HG03060 (cell line): ENCODE data around the gene GPX3.
A peak's percentile ranks its signal among the peaks of the same experiment; 100 is the strongest.

Source experiments
- ATAC-seq: cut with Tn5 transposase; IDR thresholded peaks from one replicate; pipeline ENCODE4 v1.9.1; 2021; ENCODE audit warnings: low read depth, moderate number of reproducible peaks; ENCODE audit not compliant: unreplicated experiment

Gene GPX3

DNA sequence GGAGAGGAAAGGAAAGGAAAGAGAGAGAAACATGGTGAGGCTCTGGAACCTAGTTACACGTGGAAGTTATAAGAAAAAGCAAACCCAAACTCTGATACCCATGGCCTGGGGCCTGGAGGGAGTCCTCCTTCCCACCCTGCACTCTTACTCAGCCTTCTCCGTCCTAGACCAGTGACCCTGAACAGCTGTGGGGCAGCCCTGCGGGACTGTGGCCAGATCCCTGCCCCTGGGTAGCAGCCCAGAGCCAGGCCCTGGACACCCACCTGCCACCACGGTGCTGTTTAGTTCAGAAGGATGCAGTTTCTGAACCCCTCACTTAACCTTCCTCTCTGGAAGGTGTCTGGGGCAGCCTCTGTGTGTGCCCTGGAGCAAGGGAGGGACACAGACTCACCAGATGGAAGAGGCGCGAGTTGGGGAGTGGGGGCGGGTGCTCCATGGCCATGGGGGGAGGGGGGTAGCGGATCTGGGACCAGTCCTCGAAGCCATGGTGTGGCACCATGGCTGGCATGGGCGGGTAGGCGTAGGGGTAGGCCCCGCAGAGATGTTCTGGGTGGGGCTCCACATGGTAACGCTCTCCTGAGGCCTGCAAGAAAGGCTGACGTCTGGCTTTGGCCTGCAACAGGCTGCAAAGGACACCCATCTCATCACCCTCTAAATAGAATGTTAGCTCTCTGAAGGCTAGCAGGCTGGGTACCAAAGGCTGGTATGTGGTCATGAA lies 13.0 kb downstream of the GPX3 start:
- ATAC-seq: no peak

DNA sequence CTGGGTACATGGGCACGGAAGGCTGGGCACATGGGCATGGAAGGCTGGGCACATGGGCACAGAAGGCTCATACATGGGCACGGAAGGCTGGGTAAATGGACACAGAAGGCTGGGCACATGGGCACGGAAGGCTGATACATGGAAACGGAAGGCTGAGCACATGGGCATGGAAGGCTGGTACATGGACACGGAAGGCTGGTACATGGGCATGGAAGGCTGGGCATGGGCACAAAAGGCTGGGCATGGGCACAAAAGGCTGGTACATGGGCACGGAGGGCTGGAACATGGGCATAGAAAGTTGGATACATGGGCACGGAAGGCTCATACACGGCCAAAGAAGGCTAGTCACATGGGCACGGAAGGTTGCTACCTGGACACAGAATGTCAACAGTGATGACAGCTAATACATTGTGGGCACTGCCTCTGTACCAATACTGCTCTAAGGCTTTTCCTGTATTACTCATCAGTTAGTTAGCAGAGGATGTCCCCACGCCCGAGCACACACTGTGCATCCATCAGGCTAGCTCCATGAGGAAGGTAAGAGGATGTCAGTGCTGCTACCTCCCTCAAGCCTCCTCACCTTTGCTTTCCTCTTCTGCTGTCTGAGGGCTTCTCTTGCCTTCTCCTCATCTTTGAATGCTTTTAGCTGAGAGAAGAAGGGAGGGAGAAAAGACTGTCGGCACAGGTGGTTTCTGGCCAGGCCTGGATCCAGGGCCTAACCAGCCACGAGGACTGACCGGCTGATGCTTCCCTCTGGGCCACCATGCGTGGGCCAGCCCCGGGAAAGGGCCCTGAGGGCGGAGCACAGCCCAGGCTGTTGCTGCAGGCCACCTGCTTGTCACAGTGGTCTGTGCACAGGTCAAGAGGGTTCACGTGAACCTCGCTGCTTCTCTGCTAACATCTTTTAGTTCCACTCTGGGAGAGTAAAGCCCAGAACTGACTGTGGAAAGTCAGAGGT lies 14.3 kb downstream of the GPX3 start:
- no peak for ATAC-seq

DNA sequence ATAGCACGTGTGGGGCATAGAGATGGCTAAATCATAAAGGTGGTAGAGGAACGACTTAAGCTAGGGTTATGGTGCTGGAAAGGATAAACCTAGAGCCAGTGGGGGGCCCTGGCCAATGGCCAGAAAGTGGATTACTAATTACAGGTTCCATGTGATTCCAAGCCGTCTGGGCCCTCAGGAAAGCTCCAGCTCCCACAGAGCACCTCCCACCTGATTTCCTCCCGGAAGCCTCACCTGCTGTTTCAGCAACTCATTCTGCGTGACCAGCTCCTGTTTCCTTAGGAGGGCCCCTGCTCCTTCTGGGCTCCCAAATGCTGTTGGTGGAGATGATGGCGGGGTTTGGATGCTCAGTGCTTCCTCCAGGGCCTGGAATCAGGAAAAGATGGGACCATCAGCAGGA lies 16.2 kb downstream of the GPX3 start:
- ATAC-seq: no peak

DNA sequence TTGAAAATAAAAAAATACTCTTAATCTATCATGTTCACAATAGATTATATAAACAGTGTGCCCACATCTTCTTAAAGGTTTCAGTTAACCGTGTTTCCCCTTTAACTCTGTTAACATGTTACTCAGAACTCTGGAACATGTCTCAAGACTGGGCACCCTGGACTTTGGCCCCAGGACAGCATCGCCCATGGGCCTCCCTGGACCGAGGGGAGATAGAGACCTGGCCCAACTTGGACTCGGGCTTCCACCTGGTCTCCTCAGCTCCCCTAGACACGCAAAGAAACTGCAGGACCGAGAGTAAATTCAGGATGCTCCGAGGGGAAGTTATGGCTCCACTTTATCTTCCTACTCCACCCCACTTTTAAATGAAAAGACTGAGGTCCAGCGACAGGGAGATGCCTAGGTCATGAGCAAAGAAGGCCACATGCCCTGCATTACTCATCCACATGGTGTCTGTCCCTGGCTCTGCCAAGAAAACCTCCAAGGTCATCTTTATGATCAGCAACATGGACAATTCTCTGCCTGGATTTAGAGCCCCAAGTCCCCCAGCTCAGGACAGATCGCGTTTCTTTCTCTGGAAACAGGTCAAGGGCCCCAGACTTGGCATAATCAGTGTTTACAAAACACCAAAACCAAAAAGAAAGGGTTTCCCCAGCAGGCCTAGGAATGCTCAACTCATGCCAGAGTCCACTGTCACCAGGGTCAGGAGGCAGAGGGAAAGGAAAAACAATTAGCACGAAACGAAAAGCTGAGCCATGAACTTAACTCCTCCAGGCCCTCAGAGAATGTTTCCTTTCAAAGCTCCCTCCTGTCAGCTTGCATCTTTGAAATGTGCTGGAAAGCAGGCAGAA lies 17.4 kb downstream of the GPX3 start:
- no peak for ATAC-seq

DNA sequence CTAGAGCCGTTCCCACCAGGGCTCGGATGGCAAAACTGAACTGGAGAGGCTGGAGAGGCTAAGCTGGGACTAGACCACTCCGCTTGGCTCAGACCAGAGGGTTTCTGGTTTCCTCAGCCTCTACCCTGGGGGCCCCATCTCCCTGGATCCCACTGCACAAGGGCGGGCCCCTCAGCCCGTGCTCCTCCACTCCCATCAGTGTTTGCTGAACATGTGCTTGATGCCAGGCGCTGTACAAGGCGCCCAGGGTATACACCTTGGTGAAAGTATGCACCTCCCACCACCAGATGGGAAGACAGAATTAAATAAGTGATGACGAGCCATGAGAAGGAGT lies 18.0 kb downstream of the GPX3 start:
- ATAC-seq: no peak

DNA sequence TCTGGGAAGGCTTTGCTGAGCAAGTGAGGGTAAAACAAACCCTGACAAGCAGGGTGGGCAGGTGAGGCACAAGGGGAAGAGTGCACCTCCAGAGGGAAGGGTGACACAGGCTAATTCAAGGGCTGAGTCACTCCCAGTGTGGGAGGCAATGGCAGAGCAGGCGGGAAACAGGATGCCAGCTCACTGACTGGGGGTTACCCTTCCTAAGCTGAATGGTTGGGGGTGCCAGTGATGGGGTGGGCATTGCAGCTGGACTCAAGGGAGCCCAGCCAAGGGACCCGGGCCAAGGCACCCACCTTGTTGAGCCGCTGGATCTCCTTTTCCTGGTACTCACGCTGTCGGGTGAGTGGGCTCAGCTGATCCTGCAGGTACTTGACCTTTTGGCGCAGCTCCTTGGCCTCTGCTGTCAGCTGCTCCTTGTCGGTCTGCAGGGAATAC lies 18.4 kb downstream of the GPX3 start:
- no peak for ATAC-seq

DNA sequence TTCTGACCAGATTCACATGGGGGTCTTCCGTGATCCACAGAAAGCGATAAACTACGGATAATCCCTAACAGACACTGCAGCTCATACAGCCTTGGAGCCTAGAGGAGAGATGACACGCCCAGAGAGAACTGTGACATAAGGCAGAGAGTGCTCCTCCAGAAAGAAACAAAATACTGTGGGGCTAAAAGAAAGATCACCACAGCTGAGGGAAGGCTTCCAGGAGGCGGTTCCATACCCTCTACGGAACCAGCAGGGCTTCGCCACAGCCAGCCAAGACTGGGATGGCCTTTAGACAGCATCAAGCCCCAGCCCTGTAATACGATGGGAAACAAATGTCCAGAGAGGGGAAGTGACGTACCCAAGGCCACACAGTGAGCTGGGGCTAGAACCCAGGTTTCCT lies 19.3 kb downstream of the GPX3 start:
- no peak for ATAC-seq

DNA sequence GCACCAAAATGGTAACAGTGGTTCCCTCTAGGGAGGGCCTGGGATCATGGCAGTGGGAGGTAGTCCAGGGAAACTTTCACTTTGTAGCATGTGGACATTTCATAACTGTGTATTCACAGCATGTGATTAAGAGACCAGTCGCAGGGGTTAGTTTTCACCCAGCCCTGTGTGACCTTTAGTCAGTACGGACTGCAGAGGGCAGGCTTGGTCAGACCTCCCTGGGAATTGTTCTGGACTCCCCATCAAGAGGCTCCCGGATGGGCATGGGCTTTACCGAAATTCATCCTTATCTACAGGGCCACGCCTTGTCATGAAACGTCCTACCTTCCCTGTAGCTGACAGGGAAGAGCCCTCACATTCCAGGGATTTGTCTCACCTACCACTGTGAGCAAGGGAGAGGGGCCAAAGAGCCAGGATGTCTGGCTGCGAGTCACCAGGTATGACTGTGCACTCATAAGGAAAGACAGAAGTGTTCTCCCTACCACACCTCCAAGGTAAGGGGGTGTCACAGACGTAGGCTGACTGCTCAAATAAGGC lies 19.9 kb downstream of the GPX3 start:
- ATAC-seq: no peak

DNA sequence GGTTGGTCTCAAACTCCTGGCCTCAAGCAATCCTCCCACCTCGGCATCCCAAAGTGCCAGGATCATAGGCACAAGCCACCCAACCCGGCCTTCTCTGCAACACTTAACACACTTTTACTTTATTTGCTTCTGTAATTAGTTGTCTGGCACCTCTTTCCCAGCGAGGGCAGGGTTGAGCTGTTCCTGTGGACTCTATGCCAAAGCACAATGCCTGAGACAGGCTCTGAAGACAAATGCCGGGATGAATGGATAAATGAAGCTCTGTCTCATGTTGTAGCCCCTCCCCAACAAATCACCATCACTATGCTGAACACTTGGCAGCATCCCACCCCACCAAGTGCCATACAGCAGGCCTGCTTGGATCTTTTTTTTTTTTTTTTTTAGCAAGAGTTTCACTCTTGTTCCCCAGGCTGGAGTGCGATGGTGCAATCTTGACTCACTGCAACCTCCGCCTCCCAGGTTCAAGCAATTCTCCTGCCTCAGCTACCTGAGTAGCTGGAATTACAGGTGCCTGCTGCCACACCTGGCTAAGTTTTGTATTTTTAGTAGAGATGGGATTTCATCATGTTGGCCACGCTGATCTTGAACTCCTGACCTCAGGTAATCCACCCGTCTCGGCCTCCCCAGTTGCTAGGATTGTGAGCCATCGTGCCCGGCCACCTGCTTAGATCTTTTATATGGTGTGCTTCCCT lies 21.3 kb downstream of the GPX3 start:
- ATAC-seq: no peak

DNA sequence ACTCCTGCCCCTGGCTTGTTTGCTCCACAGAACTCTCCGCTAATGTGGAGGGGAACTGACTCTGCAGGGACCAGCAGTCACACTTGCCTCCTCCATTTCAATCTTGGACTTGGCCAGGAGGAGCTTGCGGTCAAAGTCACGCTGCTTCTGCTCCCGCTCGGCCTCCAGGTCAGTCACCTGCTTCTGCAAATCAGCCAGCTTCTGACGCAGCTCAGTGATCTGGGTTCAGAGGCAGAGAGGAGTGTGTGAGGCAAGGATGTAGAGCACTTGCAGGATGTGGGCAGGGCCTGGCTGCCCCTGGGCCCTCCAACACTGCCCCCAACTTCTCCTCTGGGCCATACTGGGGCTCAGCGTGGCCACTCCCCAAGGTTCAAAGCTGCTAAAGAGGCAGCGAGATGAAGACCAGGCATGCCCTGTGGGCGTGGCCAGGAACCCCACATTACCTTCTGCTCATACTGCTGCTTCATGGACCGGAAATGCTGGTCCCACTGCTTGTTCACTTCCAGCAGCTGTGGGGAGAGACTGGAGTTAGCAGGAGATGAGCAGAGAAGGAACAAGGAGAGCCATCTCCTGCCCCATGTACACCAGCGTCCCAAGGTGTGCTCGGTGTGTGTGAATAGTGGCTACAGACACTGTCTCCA lies 22.2 kb downstream of the GPX3 start:
- ATAC-seq: no peak

DNA sequence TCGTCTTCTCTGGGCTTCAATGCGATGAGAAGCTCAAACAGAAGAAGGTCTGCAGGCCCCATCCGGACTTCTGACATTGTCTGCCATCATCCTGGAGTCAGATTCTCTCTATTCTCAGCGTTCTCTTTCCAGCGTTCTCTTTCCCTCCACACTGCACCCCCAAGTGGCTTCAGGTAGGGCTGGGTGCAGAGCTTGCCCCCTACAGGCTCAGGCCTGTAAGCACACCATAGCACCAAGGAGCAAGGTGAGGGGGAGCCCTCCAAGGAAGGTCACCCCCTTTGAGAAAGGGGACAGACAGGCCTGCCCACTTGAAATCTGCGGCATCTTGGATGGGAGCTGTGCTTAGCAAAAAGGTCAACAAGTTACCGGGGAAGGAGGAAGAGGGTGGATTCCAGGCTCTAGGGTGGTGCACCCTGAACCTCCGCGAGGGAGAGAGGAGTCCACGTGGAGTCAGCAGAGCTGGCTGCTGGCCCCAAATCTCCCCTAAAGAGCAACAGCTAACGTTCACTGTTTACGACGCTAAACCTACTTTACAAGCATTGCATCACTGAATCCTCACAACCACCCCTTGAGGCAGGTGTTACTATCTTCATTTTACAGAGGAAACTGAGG lies 27.5 kb downstream of the GPX3 start:
- no peak for ATAC-seq

DNA sequence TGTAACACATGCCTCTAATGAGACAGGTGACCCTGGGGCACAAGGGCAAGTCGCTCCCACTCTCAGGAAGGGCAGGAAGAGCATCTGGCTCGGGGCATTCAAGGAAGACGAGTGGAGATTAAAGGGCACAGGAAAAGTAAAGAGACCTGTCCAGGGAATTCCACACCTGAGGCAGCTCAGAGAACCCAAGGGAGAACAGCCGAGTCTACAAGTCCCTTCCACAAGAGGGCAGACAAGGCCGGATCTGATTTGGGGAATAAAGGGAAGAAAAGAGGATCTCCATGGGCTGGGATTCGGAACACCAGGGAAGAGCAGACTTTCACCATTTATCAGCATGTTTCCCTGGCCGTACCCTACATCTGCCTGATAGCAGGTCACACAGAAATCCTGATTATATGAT lies 28.1 kb downstream of the GPX3 start:
- no peak for ATAC-seq

DNA sequence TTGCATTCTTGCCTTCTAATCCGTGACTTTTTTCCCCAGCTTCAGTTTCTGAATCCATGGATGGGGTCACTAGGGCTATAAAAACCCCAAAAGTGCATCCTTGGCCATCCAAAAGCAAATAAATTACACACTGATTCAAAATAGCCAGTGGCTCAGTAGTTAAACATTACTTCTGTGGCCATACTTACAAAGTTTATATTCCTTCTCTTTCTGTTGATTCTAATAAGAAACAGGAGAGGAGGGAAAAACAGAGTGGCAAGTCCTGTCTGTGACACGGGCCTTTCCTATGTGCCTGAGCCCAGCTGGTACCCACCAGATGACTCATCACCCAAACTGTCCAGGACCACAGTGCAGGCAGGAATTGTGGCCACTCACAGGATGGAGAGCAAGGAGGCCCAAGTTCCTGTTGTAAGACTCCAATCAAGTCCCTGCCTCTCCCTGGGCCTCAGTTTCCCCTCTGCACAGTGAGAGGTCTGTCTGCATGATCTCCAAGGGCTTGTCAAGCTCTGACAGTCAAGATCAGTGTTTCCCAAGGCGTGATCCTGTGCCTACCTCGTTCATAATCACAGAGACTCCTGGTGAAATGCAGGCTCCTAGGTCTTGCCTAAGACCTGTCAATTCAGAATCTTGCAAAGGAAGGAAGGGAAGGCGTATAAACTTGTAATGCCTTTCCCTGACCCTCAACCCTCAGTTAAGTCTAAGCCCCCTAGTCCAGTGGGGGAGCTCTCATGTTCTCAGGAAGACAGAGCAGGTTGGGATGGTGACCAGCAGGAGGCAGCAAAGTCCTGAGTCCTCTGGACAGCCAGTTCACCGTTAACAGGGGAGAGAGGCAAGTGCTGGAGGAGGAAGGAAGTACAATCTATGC lies 30.9 kb downstream of the GPX3 start:
- ATAC-seq: peak; percentile 55

DNA sequence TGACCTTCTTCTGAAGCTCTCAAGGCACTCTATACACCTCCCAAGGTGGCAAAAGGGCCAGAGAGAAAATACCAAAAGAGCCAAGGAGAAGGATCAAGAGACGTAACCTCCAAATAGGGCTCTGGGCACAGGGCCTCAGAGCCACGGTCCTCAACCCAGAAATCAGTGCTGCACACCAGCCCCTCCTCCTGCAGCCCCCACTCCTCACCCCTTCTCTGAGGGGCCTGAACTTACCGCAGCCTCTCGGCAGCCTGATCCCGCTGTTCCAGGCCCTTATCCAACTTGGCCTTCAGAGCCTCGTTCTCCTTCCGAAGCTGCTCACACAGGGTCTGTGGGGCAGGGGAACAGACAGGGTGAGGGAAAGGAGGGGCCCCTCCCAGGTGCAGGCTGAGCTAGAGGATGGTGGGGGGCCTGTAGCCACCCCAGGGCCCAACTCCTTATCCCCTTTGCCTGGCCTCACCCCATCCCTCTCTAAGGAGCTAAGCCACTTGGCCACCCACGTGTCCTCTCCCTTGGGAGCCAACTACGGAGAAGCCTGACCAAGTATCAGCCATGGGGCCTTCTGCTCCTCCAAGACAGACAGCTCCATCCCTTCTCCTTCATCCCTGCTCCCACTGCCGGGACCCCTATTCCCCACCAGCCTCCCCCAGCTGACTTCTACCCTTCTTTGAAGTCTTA lies 31.7 kb downstream of the GPX3 start:
- ATAC-seq: no peak

DNA sequence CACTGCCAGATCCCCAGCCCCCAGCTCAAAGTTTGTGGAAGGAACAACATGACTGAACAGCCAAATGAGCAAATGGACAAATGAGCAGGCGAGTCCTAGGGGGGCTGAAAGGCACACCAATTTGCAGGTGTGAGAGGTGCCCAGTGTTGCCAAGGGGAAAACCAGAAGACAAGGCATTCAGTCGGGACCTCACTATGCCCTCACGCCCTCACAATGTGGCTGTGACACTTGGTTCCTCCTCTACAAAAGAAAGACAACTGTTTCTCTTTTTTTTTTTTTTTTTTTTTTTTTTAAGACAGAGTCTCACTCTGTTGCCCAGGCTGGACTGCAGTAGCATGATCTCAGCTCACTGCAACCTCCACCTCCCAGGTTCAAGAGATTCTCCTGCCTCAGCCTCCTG lies 32.4 kb downstream of the GPX3 start:
- no peak for ATAC-seq

DNA sequence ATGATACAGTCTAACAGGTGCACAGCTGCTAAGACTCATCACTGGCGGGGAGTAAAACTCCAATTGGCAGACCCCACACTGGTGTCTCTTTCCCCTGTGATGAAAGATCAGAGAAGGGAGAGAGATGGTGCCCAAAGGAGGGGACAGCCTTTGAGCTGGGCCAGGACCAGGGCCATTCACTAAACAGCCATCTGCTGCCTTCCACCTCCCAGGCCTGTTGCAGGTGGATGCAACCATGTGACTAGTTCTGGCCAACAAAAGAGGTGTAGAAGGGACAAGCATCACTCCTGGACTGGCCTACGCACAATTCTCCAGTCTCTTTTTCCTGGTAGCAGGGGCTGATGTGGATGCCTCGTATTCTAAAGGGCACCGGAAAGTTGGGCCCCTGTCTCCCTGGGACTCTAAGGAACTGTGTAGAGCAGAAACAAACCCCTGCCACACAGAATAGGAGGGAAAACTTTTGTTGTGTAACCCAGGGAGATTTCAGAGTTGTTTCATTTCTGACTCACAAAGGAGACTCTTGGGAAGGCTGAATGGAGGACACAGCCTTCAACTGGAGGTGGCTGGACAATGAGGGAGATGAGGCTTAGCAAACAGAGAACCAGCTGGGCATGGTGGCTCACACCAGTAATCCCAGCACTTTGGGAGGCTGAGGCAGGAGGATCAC lies 33.5 kb downstream of the GPX3 start:
- no peak for ATAC-seq

DNA sequence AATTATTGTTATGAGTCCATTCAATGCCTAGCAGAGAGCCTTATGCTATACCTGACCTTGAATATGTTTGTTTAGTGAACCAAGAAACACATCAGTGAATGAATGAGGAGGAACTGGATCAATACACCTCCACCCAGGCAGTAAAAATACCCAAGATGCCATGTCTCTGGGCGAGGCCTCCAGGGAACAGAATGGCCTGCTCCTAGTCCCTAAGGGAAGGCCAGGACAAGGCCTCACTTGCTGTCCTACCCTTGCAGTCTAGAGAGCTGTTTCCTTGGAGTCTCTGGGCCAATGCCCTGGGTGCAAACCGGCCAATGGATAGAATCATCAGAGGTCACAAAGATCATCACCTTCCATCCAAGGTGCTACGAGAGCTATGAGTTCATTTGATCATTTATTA lies 34.3 kb downstream of the GPX3 start:
- ATAC-seq: no peak
